Suppressor macrophage treated with lipopolysaccharide for 1 hour (primary cell): ENCODE measurements around the gene ZNF710.
"Not testable (repeated sequence)": the region's sequence is repeated elsewhere in the genome, so short reads cannot be mapped to it uniquely, and the experiment has no call there.

Experiments used
- DNase-seq, 3 donors: peaks; one replicate each; pipeline ENCODE4 v3.0.0-alpha.2; 2020 to 2022

The ZNF710 gene, protein sequence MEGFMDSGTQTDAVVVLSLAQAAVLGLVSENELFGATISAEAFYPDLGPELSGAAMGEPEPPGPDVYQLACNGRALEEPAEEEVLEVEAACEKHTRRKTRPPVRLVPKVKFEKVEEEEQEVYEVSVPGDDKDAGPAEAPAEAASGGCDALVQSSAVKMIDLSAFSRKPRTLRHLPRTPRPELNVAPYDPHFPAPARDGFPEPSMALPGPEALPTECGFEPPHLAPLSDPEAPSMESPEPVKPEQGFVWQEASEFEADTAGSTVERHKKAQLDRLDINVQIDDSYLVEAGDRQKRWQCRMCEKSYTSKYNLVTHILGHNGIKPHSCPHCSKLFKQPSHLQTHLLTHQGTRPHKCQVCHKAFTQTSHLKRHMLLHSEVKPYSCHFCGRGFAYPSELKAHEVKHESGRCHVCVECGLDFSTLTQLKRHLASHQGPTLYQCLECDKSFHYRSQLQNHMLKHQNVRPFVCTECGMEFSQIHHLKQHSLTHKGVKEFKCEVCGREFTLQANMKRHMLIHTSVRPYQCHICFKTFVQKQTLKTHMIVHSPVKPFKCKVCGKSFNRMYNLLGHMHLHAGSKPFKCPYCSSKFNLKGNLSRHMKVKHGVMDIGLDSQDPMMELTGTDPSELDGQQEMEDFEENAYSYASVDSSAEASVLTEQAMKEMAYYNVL

DNA sequence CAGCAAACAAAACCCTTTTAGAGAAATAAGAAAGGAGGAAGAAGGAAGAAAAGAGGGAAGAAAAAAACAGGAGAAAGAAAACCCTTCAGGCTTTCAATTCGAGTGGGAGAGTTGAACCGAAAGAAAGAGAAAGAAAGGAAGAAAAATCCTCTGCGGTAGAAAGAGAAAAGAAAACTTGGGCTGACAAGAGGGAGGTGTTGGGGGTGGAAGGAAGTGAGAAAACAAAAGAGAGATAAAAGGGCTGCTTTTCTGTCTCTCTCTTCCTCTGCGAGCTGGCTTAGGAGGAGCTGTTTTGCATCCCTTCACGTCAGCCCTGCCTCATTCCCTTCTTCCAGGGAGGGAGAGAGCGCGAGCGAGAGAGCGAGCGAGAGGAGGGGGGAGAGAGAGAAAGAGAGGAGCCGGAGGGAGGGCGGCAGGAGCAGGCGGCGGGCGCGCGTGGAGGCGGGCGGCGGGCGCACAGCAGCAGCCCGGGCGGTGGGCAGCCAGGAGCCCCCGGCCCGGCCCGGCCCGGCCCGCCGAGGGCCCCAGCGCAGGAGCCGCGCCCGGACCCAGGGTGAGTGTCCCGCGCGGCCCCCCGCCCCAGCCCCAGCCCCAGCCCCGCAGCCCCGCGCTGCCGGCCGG is at the start of gene ZNF710:
ZNF710 (plus strand) TSS at position 263 of the 621 bp plus-strand sequence. CDS start 65,814 bp downstream, outside the sequence.
- DNase-seq, result peak in 1 of 3 donors; percentile 36

DNA sequence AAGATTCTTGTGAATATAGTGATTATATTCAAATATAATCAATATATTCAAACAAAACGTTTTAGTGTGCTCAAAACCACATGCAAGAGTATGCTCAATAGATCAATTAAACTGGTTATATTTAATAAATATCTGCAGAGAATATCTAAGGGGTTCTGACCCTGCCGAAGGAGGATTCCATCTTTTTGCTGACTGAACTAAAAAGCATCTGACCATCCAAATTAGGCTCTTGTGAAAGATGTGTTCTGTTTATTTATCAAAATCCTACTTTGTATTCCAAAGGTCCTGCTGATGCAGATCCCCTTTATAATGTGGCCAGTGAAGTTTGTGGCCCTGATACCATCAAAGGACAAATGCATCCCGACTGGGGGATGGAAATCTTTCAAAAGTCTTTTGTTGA is 46.6 kb upstream of the ZNF710 start:
- DNase-seq, result no peak

DNA sequence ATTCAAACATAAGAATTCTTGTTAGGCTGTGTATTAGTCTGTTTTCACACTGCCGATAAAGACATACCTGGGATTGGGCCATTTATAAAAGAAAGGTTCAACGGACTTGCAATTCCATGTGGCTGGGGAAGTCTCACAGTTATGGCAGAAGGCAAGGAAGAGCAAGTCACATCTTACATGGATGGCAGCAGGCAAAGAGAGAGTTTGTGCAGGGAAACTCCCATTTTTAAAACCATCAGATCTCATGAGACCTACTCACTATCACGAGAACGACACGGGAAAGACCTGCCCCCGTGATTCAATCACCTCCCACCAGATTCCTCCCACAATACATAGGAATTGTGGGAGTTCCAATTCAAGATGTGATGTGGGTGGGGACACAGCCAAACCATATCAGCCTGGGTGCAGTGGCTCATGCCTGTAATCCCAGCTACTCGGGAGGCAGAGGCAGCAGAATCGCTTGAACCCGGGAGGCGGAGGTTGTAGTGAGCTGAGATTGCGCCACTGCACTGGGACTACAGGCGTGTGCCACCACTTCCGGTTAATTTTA is 45.6 kb upstream of the ZNF710 start:
- DNase-seq, result not testable (repeated sequence)

GRCh38 chr15:89958107-89958805 is 42.9 kb upstream of the ZNF710 start:
- DNase-seq, result no peak

GRCh38 chr15:89963301-89964231 is 37.6 kb upstream of the ZNF710 start:
- DNase-seq, result peak; percentile 42 to 71 (median 56)

- no peak for DNase-seq
These were observed 36.7 kb upstream of the ZNF710 start for GRCh38 chr15:89964232-89964954.

- no peak for DNase-seq
These were observed 33.2 kb upstream of the ZNF710 start for GRCh38 chr15:89967881-89968280.

GRCh38 chr15:89971592-89971997 is 29.5 kb upstream of the ZNF710 start:
- DNase-seq, result peak in 1 of 3 donors; percentile 28

GRCh38 chr15:89972085-89972484 is 29.0 kb upstream of the ZNF710 start:
- DNase-seq, result peak; percentile 32 to 41 (median 39)

DNA sequence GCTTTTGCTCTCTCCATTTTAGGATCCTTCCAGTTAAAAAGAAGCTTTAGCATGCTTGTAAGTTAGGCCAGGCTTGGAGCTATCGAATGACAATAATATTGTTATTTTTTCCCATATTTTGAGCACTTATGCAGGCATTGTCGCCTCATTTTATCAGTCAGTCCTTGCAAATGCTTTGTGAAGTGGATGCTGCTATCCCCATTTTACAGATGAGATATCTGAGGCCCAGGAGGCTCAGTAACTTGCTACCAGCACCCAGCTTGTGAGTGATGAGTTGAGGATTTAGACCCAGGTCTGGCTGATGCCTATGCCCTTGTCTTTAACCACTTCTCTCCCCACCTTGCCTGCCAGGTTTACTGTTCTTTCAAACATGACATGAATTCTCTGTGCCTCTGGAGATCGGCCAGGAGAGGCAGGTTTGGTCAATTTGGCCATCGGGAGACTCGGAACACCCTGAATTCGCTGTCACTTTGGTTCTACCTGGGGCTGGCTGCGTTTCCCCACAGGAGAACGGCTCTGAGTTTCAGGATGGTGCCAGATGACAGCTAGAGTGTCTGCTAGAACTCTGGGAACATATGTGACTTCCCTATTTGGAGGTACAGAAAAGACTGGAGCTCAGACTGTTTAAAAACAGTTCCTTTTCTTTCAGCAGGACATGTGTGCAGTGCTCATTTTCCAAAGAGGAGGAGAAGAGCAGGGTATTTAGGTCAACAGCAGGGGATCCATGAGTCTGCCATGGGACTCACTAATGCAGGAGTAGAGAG is 25.5 kb upstream of the ZNF710 start:
- peak in 2 of 3 donors; percentile 51 to 53 for DNase-seq

GRCh38 chr15:89976246-89976600 is 24.9 kb upstream of the ZNF710 start:
- peak; percentile 51 to 64 (median 53) for DNase-seq

GRCh38 chr15:89977836-89978235 is 23.3 kb upstream of the ZNF710 start:
- DNase-seq, result not testable (repeated sequence)

DNA sequence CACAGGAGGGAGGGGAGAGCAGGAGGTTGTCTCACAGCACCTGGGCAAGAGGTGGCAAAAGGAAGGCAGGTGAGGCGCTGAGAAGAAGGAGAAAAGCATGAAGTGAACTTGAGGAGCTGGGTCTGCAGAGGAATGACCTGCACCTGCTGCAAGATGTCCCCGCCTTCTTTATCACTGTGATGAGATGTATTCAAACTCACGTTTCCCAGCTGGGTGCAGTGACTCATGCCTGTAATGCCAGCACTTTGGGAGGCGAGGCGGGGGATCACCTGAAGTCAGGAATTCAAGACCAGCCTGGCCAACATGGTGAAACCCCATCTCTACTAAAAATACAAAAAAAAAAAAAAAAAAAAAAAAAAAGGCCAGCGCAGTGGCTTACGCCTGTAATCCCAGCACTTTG is 22.2 kb upstream of the ZNF710 start:
- DNase-seq, result no peak

- DNase-seq, result peak; percentile 65 to 79 (median 73)
These were observed 20.2 kb upstream of the ZNF710 start for GRCh38 chr15:89980896-89981295.

DNA sequence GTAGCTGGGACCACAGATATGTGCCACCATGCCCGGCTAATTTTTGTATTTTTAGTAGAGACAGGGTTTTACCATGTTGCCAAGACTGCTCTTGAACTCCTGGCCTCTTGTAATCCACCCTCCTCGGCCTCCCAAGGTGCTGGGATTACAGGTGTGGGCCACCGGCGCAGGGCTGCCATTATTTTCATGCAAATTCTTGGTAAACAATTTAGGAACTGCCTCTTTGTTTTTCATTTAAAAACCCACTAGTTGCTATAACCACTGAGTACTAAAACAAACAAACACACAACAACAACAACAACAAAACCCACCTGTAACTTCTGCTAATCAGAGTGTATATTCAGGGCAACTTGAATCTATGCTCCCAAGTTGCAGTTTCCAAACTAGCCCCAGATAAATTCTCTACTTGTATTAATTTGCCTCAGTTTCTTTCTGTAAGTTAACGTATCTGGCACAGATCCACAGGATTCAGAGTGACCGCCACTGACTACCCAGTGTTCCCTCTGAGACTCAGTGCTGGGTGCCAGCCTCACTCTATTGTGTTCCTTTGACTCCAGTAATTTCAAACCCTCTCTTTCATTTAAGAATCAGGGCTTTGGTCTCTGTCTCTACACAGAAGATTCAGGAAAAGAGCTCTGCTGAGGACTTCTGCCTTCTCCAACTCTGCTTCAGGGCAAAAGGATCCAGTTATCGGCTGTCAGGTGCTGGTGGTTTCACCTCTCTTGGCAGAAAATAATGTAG is 18.6 kb upstream of the ZNF710 start:
- no peak for DNase-seq

- no peak for DNase-seq
These were observed 17.1 kb upstream of the ZNF710 start for GRCh38 chr15:89984001-89984400.

GRCh38 chr15:89984421-89985010 is 16.6 kb upstream of the ZNF710 start:
- no peak for DNase-seq

GRCh38 chr15:89985111-89985510 is 16.0 kb upstream of the ZNF710 start:
- DNase-seq, result no peak

- DNase-seq, result no peak
These were observed 9.8 kb upstream of the ZNF710 start for GRCh38 chr15:89991312-89991711.
